OCI-LY7 (cell line): ENCODE results near the gene CORO2A.

Experiments
- EZH2phosphoT487 ChIP-seq: fragments of 200-600 bp; sonication (generic); IDR thresholded peaks from 2 replicates; pipeline ENCODE4 v1.6.1; 2018; ENCODE audit warnings: low read depth, borderline replicate concordance, mild to moderate bottlenecking, mixed run types, antibody characterized with exemption, low read length, moderate library complexity, mixed read lengths
- TF ChIP-seq, protein P1 (sequence below): fragments of 200-600 bp; sonication (generic); conservative IDR thresholded peaks from 2 replicates; pipeline ENCODE4 v1.5.1; 2014; ENCODE audit warnings: mild to moderate bottlenecking, antibody characterized with exemption, low read length, moderate library complexity, mixed read lengths

- TF ChIP-seq, protein P1, sequence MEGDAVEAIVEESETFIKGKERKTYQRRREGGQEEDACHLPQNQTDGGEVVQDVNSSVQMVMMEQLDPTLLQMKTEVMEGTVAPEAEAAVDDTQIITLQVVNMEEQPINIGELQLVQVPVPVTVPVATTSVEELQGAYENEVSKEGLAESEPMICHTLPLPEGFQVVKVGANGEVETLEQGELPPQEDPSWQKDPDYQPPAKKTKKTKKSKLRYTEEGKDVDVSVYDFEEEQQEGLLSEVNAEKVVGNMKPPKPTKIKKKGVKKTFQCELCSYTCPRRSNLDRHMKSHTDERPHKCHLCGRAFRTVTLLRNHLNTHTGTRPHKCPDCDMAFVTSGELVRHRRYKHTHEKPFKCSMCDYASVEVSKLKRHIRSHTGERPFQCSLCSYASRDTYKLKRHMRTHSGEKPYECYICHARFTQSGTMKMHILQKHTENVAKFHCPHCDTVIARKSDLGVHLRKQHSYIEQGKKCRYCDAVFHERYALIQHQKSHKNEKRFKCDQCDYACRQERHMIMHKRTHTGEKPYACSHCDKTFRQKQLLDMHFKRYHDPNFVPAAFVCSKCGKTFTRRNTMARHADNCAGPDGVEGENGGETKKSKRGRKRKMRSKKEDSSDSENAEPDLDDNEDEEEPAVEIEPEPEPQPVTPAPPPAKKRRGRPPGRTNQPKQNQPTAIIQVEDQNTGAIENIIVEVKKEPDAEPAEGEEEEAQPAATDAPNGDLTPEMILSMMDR: no peak
- TF ChIP-seq EZH2phosphoT487: no peak
These were observed 65.2 kb downstream of the CORO2A start for GRCh38 chr9:98127226-98127625.
